ENCODE measurements around the gene PTPRU.
"Not testable (repeated sequence)": the region's sequence is repeated elsewhere in the genome, so short reads cannot be mapped to it uniquely, and the experiment has no call there.

PTPRU gene

DNA sequence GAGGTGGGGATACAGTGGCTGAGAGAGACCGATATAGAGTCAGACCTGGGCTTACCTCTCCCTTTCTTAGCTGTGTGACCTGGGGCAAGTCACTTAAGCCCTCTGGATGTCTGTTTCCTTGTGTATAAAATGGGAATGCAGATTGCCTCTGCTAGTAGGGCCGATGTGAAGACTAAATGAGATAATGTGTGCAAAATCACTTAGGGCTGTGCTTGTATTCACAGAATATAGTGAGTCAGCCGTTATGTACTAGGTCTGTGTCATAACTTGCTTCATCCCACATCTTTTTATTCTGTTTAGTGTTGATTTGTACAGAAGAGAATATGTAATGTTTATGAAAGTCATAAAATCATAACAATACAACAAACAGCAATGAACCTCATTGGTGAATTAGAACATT is 56.0 kb downstream of the PTPRU start:
- FAIRE-seq = no peak

DNA sequence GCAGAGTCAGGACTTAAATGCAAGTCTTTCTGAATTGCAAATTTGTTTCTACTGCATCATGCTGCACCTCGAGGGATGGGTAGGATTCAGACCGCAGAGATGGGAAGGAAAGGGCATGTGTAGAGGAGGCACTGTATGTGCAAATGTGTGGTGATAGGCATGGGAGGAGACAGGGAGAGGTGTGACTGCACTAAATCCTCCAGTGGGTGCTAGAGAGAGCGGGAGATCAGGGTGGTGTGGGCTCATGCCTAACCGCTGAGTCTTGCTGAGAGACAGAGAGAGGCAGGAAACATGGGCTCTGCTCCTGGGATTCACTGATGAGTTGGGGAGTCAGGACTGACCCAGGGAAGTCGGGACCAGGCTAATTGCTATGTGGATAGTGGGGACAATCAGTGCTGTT is 61.1 kb downstream of the PTPRU start:
- FAIRE-seq = no peak

- FAIRE-seq = no peak
Observed at GRCh38 chr1:29298246-29298645, 61.9 kb downstream of the PTPRU start.

GRCh38 chr1:29299446-29299845 is 63.1 kb downstream of the PTPRU start:
- FAIRE-seq = no peak

- FAIRE-seq = not testable (repeated sequence)
Observed at GRCh38 chr1:29301732-29302131, 65.4 kb downstream of the PTPRU start.

- no peak for FAIRE-seq
Observed at GRCh38 chr1:29303201-29304024, 67.1 kb downstream of the PTPRU start.

GRCh38 chr1:29304025-29304684 is 67.8 kb downstream of the PTPRU start:
- no peak for FAIRE-seq

- FAIRE-seq = no peak
Observed at GRCh38 chr1:29305943-29306342, 69.6 kb downstream of the PTPRU start.

DNA sequence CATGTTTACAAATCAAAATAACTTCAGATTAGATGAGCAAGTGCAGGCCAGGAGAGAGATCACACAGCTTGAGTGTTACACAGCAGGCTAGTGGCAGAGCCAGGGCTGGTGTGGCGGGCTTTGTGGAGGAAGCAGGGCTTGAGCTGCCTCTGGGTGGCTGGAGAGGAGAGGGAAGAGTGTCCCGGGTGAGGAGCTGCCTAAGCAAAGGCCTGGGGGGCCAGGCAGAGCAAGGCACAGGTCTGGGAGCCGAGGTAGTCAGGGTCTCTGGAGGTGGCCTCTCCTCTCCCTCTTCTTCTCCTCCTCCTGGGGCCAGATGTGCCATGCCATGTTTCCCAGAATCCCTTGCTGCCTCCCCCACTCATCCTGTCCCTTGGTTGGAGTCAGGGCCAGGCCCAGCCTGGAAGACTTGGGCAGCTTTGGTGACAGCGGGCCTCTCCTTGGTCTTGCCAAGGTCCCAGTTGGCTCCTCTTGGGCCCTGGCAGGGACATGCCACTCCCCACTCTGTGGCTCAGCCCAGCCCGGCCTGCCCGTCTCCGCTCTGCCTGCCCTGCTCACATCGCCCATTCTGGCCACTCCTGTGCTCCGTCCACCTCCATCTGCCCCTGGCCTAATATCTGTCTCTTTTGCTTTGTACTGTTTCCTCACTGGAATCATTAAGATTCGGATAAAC is 70.3 kb downstream of the PTPRU start:
- no peak for FAIRE-seq

DNA sequence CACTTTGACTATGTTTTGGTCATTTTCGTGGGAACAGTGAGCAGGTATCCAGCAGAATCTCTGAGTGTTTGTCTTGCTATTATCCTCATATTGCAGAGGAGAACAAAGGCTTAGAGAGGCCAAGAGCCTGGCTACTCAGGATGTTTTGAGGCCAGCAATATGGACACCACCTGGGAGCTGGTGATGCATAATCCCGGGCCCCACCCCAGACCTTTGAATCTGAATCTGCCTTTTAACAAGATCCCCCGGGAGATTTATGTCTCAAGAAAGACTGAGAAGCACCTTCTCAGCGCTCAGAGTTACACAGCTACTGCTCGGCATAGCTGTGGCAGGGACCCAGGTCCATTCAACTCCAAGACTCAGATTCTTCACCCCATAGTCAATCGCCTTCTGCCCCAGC is 72.8 kb downstream of the PTPRU start:
- no peak for FAIRE-seq

GRCh38 chr1:29309621-29310020 is 73.3 kb downstream of the PTPRU start:
- FAIRE-seq = no peak

GRCh38 chr1:29310616-29311180 is 74.4 kb downstream of the PTPRU start:
- no peak for FAIRE-seq

DNA sequence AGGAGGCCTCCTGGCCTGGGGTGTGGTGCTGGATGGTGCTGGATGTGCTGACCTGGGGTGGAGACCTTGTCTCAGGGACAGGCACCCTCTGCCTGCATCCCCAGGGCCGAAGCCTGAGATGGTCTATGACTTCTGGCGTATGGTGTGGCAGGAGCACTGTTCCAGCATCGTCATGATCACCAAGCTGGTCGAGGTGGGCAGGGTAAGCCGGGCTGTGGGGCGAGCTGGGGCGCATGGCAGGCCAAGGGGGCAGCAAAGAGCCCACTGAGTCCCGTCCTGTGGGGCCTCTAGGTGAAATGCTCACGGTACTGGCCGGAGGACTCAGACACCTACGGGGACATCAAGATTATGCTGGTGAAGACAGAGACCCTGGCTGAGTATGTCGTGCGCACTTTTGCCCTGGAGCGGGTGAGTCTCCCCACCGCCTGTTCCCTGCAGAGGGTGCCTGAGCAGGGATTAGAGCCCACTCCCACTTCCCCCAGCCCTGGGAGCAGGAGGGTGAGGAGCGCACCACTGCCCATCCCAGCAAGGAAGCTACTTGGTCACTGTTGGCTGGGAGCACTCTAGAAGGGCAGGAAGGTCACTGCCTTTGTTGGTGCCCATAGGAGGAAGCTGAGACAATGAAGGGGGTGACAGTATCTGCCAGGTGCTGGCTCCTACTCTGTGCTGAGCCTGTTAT is 75.2 kb downstream of the PTPRU start:
- FAIRE-seq = no peak

DNA sequence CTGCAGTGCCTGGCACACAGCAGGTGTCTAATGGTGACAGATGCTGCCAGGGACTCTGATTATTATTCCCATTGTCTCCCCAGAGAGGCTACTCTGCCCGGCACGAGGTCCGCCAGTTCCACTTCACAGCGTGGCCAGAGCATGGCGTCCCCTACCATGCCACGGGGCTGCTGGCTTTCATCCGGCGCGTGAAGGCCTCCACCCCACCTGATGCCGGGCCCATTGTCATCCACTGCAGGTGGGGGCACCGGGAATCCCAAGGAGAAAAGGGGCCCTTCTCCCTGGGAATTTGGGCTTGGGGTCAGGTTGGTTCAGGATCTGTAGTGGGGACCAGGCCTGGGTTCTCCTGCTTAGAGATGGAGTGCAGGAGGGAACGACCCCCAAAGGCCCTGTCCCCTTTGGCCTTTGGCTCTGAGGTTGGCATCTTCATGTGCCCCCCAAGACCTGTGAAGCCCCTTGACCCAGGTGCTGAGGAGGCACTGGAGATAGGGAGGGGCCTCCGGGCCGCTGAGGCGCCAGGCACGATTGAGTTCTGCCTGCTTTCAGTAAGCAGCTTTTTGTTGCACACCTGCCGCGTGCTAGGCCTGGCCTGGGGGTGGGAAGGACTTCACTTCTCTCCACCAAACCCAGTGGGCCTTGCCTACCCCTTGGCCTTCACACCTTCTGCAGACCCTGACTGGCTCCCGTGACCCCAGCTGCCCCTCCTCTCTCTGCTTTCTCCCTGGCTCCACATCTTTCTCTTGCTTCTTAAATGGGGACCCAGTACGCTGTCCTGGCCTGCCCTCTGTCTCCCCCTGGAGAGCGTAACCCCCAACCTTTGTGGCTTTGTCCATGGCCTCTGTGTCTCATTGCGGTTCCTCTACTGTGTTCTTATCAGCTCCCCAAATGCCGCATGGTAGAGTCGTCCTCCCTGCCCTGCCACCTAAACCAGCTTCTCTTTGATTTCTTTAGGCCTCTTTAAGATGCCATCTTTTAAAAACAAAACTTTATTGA is 76.4 kb downstream of the PTPRU start:
- FAIRE-seq = no peak

DNA sequence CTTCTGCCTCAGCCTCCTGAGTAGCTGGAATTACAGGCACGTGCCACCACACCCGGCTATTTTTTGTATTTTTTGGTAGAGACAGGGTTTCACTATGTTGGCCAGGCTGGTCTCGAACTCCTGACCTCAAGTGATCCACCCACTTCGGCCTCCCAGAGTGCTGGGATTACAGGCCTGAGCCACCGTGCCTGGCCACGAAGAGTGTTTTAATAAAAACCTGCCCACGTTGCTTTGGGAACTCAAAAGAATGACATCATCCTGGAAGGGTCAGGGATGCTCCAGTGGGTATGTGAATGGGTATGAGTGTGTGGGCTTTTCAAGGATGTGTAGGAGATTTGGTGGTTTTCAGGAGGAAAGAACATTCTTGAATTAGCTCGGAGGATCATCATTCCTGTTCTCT is 78.4 kb downstream of the PTPRU start:
- not testable (repeated sequence) for FAIRE-seq

DNA sequence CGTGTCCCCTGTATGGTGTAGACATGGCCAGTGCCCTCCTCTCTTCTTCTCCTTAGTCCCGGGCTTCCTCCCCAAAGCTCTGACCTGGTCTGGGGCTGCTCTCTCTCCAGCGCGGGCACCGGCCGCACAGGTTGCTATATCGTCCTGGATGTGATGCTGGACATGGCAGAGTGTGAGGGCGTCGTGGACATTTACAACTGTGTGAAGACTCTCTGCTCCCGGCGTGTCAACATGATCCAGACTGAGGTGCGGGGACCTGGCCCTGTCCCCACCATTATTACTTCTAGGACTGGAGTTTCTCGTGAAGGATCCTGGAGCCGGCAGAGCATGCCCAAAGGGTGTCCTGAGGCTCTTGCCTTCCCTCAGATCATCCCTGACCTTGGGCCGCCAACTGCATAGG is 78.9 kb downstream of the PTPRU start:
- FAIRE-seq = no peak

DNA sequence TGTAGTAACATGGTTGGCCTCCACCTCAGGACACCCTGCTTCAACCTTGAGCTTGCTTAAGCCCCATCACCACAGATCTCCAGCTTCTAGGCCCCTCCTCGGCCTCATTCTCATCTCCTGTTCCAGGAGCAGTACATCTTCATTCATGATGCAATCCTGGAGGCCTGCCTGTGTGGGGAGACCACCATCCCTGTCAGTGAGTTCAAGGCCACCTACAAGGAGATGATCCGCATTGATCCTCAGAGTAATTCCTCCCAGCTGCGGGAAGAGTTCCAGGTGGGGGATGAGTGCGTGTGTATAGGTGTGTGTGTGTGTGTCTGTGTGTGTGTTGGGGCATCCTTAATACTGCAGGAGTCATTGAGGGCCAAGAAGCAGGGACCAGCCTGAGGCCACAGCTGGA is 79.6 kb downstream of the PTPRU start:
- FAIRE-seq = no peak

DNA sequence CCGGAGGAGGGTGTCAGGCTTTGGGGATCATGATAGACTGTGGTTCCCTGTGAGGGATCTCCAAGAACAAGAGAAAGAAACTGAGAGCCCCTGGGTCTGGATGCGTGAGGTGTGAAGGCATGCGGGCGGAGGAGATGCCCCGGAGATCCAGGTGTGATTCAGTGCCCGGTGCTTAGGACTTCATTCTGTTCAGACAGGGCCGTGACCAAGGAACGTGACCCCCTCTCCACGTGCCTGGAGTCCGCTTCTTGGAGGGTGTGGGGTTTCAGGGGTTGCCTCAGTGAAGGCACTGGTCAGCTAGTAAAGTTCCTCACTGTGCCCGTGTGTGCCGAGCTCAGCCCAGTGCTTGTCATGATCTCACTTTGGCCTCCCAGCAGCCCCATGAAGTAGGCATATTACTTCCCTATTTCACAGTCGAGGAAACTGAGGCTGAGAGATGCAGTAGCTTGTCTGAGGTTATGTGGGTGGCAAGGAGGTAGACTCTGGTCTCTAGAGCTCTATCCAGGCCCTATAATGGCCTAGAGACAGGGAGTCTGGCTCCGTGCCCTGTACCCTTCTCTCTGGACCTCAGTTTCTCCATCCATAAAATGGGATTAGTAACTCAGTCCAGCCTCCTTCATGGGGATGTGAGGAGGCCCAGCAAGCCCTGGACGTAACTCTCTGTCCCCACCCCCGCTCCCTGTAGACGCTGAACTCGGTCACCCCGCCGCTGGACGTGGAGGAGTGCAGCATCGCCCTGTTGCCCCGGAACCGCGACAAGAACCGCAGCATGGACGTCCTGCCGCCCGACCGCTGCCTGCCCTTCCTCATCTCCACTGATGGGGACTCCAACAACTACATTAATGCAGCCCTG is 81.0 kb downstream of the PTPRU start:
- FAIRE-seq = no peak

DNA sequence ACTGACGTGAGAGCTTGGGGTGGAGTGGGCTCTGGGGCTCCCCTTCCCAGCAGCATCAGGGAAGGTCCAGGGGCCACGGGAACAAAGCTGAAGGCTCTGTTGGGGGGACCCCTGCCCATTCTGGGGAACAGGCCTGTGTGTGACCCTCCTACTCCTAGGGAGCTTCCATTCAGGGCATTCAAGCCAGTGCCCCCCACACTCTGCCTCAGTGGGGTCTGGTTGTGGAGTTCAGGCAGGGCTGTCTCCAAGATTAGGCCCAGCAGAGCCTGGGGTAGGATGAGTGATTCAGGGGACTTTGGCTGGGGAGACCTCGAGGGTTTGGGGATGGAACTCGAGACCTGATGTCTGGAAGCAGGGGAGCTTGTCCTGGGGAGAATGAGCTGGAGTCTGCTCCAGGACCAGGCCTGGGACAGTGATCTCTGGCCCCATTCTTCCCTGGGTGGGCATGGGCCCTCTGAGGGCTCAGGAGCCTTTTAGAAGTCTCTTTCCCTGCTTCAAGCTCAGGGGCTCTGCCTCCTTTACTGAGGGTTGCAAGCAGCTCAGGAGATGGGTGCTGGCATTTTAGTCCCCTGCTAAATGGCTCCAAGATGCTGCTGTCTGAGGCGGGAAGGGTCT is 81.7 kb downstream of the PTPRU start:
- FAIRE-seq = no peak

DNA sequence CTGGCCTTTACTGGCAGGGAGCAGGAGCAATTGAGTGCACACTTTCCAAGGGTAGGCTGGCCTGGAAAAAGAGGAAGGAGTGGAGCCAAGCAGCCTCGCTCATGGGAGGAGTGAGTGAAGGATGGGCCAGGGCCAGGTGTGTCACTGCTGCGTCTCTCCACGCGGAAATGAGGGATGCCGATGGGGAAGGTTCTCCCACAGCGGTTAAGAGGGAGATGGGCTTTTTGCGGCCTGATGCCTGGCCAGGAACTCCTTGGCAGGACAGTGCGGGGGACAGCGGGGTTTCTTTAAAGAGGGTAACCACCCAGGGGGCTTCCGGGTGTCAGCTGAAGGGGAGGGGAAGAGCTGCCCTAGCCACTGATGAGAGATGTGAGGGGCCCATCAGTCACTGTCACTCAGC is 82.4 kb downstream of the PTPRU start:
- FAIRE-seq = no peak

All from colon (tissue), 2 donors.